Aorta (tissue), 5 donors: ENCODE results near the gene CCDC74A. TPM values are rescaled to one million over a fixed set of nuclear protein-coding genes. Genes with fewer than 3 reads are reported as not detected.
"Not testable (repeated sequence)": the region's sequence is repeated elsewhere in the genome, so short reads cannot be mapped to it uniquely, and the experiment has no call there.

ENCODE experiments used
- ATAC-seq: fragments of 200-7000 bp; cut with Tn5 transposase; one replicate; pipeline ENCODE4 v1.9.1; 2022; ENCODE audit warnings: moderate library complexity; ENCODE audit not compliant: low FRiP score
- DNase-seq, 2 donors: peaks; one replicate each; pipeline ENCODE4 v3.0.0-alpha.2; 2020
- H3K27ac ChIP-seq, 2 donors: one replicate each; pipeline ENCODE4 v1.5.1; 2013; ENCODE audit warnings: low read length in 2 of 2, mild to moderate bottlenecking in 2 of 2, moderate library complexity in 2 of 2, control low read depth in 1 of 2, inconsistent platforms in 1 of 2, low read depth in 1 of 2
- H3K27me3 ChIP-seq, 2 donors: one replicate each; pipeline ENCODE4 v1.6.1; 2013; ENCODE audit warnings: control low read depth in 1 of 2, low read length in 1 of 2, mild to moderate bottlenecking in 1 of 2, moderate library complexity in 1 of 2; ENCODE audit not compliant: insufficient read depth in 2 of 2, control insufficient read depth in 1 of 2
- H3K36me3 ChIP-seq, 2 donors: one replicate each; pipeline ENCODE4 v1.6.1; 2013; ENCODE audit warnings: control low read depth in 1 of 2, low read length in 1 of 2, mild to moderate bottlenecking in 1 of 2; ENCODE audit not compliant: insufficient read depth in 2 of 2, control insufficient read depth in 1 of 2
- H3K4me1 ChIP-seq, 2 donors: one replicate each; pipeline ENCODE4 v1.6.1; 2013; ENCODE audit warnings: low read length in 2 of 2, control low read depth in 1 of 2, mild to moderate bottlenecking in 1 of 2, moderate library complexity in 1 of 2; ENCODE audit not compliant: insufficient read depth in 2 of 2, control insufficient read depth in 1 of 2
- H3K4me3 ChIP-seq, 2 donors: one replicate each; pipeline ENCODE4 v1.5.1; 2013; ENCODE audit warnings: low read length in 2 of 2, control low read depth in 1 of 2, mild to moderate bottlenecking in 1 of 2
- H3K9me3 ChIP-seq: one replicate; pipeline ENCODE4 v1.6.1; 2013; ENCODE audit warnings: mild to moderate bottlenecking, low read length; ENCODE audit not compliant: control insufficient read depth
- WGBS, 2 donors: extraction: QIAGEN DNeasy Blood & Tissue Kit; methylation state at CpG; one replicate each; pipeline ENCODE4 v1.1.7; 2013; 5-methylcytosine and 5-hydroxymethylcytosine counted together
- intact Hi-C, 2 donors: fragments of 100-400 bp; cut with DNase I; formaldehyde crosslinking; loops; one replicate each; pipeline versions ENCODE4 v1.14.2 to v1.15.0; 2022
- polyA plus RNA-seq, 2 donors: library from polyadenylated mRNA; stranded (reverse); fragments of 200-250 nt; gene quantifications; one replicate each; pipeline ENCODE4 v1.2.3, GENCODE V29; 2013
- total RNA-seq, 2 donors: library from RNA; stranded (reverse); fragmentation: NEBNext Ultra II Directional; extraction: Animal tissue kit (Norgen Biotek cat#: 25700); gene quantifications; one replicate each; pipeline ENCODE4 v1.2.1, GENCODE V29; 2021
- donor health status: healthy with polysubstance abuse.
- donor health status: Bipolar disorder and iron deficiency.
- donor health status: DM: no; HTN: no; CAD: no.
- donor health status: DM: no; HTN: no; CAD: no.
- donor health status: DM: yes; HTN: yes; CAD: no.

Gene CCDC74A
- total and polyA plus RNA-seq, 4 donors: 1.4 to 11.3 (median 4.3) TPM

- not testable (repeated sequence) for H3K27me3 ChIP-seq, H3K4me1 ChIP-seq, ATAC-seq, H3K27ac ChIP-seq, H3K36me3 ChIP-seq, H3K9me3 ChIP-seq, DNase-seq, H3K4me3 ChIP-seq
- WGBS, 2 donors: 90 to 93% methylated on average over 1 of the region's 1 CpG
- intact Hi-C loops: loop anchor here in 1 of 2 donors (10.0 kb wide), 1 partner anchor 391 kb away; the partner anchor contains the start of gene PLEKHB2
Measured at GRCh38 chr2:131495506-131495905, 32.2 kb upstream of the CCDC74A start.

GRCh38 chr2:131498321-131498973 lies 29.2 kb upstream of the CCDC74A start:
- intact Hi-C loops: loop anchor here in 1 of 2 donors (10.0 kb wide), 1 partner anchor 394 kb away; the partner anchor contains the start of gene PLEKHB2
- H3K27me3 ChIP-seq, H3K36me3 ChIP-seq, H3K27ac ChIP-seq, H3K4me3 ChIP-seq, DNase-seq, H3K4me1 ChIP-seq, H3K9me3 ChIP-seq, ATAC-seq: not testable (repeated sequence)
- WGBS, 2 donors: 64 to 67% methylated on average over 8 of the region's 8 CpGs

GRCh38 chr2:131503587-131503986 lies 24.1 kb upstream of the CCDC74A start:
- 95% methylated on average over 4 of the region's 4 CpGs for WGBS, 2 donors
- DNase-seq, H3K36me3 ChIP-seq: not testable (repeated sequence)

GRCh38 chr2:131504082-131504750 lies 23.5 kb upstream of the CCDC74A start:
- H3K36me3 ChIP-seq, H3K4me3 ChIP-seq, DNase-seq, H3K4me1 ChIP-seq, H3K27me3 ChIP-seq, ATAC-seq, H3K27ac ChIP-seq, H3K9me3 ChIP-seq, intact Hi-C loops: not testable (repeated sequence)
- 88 to 90% methylated on average over 7 of the region's 7 CpGs for WGBS, 2 donors

More at GRCh38 chr2:131503587-131503986, 24.1 kb upstream of the CCDC74A start:
- H3K4me3 ChIP-seq, ATAC-seq, H3K4me1 ChIP-seq, H3K27ac ChIP-seq, H3K9me3 ChIP-seq, intact Hi-C loops, H3K27me3 ChIP-seq: not testable (repeated sequence)

GRCh38 chr2:131509615-131510014 lies 18.1 kb upstream of the CCDC74A start:
- intact Hi-C loops: no loop called here
- Histone ChIP-seq H3K4me1 (no peaks in the 10 kb centered on the region), H3K27me3 (no peaks in the 10 kb centered on the region), H3K27ac (no peak overlapping the region), H3K9me3 (no peaks in the 10 kb centered on the region), H3K4me3 (no peak overlapping the region), H3K36me3 (peaks cover 0 to 4% of the 10 kb centered on the region in 2 donors)
- DNase-seq (no peak), ATAC-seq (no peak)
- 77 to 84% methylated on average over 9 of the region's 9 CpGs for WGBS, 2 donors

GRCh38 chr2:131511291-131511968 lies 16.3 kb upstream of the CCDC74A start:
- H3K27ac ChIP-seq, ATAC-seq, H3K4me1 ChIP-seq, H3K4me3 ChIP-seq, intact Hi-C loops, H3K9me3 ChIP-seq, DNase-seq, H3K27me3 ChIP-seq, H3K36me3 ChIP-seq: not testable (repeated sequence)
- 66 to 76% methylated on average over 22 of the region's 22 CpGs for WGBS, 2 donors

GRCh38 chr2:131511969-131512870 lies 15.5 kb upstream of the CCDC74A start:
- H3K27ac ChIP-seq, intact Hi-C loops, ATAC-seq, H3K36me3 ChIP-seq, H3K9me3 ChIP-seq, H3K27me3 ChIP-seq, H3K4me1 ChIP-seq, H3K4me3 ChIP-seq: not testable (repeated sequence)
- 73 to 79% methylated on average over 14 to 16 of the region's 17 CpGs for WGBS, 2 donors
- peak in 1 of 2 donors; percentile 66 for DNase-seq
